Dermis microvascular lymphatic vessel endothelial cell (primary cell): Measurements from ENCODE around the gene SMIM44. TPM values are rescaled to one million over a fixed set of nuclear protein-coding genes. Genes with fewer than 3 reads are reported as not detected.

Source experiments
- DNase-seq, 2 donors: peaks; one replicate each; pipeline versions ENCODE4 v3.0.0 to v3.0.0-alpha.2; 2010; ENCODE audit warnings: low read depth in 2 of 2
- total RNA-seq: library from RNA; depleted of rRNA; stranded (reverse); fragments of >200 nt; gene quantifications from 2 replicates; pipeline ENCODE4 v1.2.1, GENCODE V29; 2014

Gene SMIM44
- total RNA-seq, 1 donor from 2014 or later: not detected

DNA sequence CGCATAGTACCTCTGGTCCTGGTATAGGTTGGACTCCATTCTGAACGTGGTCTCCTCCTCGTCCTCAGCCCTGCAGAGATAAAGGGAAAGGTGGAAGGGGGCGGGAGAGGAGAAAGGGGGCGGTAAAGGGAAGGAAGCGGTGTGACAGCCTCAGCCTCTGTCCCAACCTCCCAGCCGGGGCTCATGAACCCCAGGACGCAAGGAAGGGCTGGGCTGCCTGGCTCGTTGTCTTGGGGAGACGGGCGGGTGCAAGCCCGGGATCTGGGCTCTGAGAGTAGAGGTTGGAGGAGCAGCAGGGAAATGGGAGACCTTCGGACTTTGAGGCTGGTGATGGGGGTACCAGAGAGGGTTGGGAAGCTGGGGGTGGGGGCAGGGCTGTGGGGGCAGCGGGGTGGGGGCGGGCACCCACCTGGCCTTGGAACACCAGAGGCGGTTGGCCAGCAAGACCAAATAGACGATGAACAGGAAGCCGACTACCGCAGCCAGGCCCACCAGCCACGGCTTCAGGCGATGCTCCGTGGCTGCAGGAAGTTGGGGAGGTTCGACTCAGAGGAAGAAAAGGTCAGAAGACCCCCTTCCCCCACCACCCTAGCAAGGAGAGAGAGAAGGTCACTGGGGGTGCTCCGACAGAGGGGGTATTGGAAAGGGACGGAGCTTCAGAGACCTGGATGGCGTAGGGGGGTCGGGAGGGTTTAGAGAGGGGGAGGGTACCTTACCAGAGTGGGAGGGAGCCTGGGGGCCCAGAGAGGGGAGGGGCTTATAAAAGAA, 4.6 kb downstream of the SMIM44 start:
- no peak for DNase-seq

DNA sequence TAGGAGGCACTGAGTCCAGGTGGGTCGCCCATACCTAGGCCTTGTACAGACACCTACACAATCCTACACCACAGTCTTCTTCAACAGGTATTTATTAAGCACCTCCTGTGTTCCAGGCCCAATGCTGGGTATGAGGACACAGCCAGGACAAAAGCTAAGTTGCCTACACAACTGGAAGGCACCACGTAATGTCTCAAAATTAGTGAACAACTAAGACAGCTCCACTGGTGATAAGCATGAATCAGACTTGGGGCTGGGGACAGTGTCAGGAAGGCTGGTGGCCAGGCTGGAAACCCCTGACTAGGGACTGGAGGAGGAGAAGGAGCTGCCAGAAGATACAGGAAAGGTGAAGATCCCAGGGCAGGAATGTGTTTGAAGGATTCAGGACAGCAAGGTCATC, 5.3 kb downstream of the SMIM44 start:
- no peak for DNase-seq

DNA sequence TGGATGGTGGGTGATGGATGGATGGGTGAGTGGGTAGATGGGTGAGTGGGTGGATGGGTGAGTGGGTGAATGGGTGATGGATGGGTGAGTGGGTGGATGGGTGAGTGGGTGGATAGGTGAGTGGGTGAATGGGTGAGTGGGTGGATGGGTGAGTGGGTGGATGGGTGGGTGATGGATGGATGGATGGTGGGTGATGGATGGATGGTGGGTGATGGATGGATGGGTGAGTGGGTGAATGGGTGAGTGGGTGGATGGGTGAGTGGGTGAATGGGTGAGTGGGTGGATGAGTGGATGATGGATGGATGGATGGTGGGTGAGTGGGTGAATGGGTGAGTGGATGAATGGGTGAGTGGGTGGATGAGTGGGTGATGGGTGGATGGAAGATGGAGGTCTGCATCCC, 5.7 kb downstream of the SMIM44 start:
- no peak for DNase-seq

- no peak for DNase-seq
Observed at GRCh38 chr19:3476830-3477229, 6.4 kb downstream of the SMIM44 start.

GRCh38 chr19:3475449-3475848, 7.8 kb downstream of the SMIM44 start:
- no peak for DNase-seq

GRCh38 chr19:3474614-3475013, 8.6 kb downstream of the SMIM44 start:
- no peak for DNase-seq

DNA sequence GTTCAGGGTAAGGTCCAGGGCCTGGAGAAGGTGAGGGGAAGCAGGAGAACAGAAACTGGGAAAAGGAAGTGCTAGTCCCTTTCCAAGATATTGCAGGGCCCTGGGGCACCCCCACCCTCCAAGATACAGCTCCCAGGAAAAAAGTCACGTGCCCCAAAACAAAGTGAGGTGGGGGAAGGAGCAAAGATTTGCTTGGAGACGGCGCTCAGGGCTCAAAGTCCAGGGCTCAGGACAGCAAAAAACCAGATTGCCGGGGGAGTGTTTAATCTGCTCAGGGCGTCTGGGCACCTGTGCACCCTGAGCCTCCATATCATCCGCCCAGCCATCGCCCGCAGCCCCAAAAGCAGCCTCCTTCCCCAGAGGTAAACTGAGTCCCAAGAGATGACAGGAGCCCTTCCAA, 9.2 kb downstream of the SMIM44 start:
- DNase-seq: no peak

GRCh38 chr19:3471954-3472655, 11.1 kb downstream of the SMIM44 start:
- peak in 1 of 2 donors; percentile 29 for DNase-seq

- DNase-seq: no peak
Observed at GRCh38 chr19:3470500-3471128, 12.6 kb downstream of the SMIM44 start.

- DNase-seq: no peak
Observed at GRCh38 chr19:3469638-3470499, 13.4 kb downstream of the SMIM44 start.

GRCh38 chr19:3468211-3468610, 15.0 kb downstream of the SMIM44 start:
- no peak for DNase-seq

GRCh38 chr19:3467437-3468198, 15.6 kb downstream of the SMIM44 start:
- DNase-seq: no peak

GRCh38 chr19:3466635-3467034, 16.6 kb downstream of the SMIM44 start:
- DNase-seq: no peak

DNA sequence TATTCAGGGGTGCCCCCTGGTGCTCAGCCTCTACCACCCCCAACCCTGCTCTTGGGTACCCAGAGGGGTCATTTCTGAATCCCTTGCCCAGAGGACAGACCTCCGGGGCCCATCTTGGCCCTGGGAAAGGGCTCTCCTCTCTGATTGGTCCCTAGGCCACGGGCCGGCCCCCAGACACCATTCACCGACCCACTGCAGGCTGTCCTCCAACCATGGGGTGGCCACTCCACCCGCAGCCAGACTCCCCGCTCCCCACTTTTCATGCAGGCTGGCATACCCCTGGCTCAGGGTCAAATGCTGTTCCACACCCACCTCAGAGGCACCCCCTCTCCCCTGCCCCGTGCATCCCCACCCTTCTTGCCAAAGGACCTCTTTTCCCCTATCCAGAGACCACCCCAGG, 17.7 kb downstream of the SMIM44 start:
- no peak for DNase-seq

- DNase-seq: no peak
Observed at GRCh38 chr19:3464587-3465235, 18.5 kb downstream of the SMIM44 start.

DNA sequence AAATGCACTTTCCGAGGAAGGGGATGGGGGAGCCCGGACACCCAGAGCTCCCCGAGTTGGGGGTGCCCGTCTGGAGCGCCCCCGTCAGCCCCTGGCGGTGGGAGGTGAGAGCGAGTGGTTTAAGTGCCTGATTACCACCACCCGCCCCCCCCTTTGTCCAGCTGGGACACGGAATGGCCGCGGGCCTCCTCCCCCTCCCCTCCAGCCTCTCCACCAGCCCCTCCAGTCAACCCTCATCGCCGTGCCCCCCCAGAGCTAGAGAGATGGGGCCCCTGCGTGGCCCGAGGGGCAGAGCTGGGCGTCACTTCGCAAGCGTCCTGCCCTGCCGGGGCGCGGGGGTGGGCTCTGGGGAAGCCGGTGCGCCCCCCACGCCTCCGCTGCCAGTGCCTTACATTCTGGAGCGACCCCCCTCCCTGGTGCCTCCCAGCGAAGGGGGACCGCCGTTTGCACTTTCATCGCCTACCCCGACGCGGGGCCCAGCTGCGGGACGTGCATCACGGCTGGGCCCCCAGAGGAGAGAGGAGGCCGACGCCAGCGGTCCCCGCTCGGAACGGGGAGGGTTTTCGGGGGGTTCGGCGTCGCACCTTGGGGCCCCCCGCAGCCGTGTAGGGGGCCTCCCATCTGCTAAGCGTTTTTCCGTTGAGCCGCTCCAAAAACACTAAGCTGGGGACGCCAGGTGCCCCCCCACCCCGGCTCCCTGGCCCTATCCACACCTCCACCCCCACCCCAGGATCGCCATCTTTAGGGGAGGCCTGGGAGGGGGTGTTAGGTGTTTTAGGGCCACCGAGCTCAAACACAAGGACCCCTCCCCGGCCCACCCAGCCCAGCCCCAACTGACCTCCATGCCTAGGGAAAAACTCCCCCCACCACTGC, 19.3 kb downstream of the SMIM44 start:
- no peak for DNase-seq

DNA sequence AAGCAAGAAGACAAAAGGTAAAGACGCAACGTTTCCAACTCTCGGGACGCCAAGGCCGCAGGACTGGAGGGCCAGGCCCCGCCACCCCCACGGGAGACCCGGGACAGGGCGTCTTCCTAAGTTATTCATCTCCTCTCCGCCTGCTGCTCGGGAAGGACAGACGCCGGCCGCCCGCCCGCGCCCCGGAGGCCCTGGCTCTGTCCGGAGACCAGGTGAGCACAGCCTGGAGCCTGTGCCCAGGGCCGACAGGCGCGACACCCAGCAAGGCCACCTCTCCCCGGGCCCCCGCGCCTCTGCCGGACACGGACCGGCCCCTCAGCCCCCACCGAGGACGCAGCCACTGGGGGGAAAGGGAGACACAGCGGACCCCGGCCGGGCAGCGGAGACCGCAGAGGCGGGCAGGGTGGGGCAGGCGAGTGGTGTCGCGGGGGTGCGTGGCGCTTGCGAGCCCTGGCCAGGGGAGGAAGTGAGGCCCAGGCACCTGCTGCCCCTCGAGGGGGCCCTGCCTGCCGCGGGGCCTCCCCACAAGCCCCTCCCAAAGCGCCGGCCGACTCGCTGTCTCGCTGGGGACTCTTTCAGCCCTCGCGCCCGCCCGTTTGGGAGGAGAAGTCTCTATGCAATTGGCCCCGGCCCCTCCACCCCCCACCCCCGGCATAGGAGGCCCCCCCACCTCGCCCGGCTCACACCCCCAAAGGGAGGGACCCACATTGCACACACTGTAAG, 20.1 kb downstream of the SMIM44 start:
- DNase-seq: no peak

GRCh38 chr19:3459965-3460582, 23.2 kb downstream of the SMIM44 start:
- DNase-seq: peak in 1 of 2 donors; percentile 15
